GM23338 (cell line): ENCODE measurements around the gene OCA2. TPM values are rescaled to one million over a fixed set of nuclear protein-coding genes. Genes with fewer than 3 reads are reported as not detected.

Experiments used
- ATAC-seq: fragments of 200-7000 bp; cut with Tn5 transposase; 3 replicates; pipeline ENCODE4 v1.9.1; 2020
- DNase-seq: peaks from one replicate; pipeline ENCODE4 v3.0.0-alpha.2; 2015; ENCODE audit warnings: low spot score
- H2AFZ ChIP-seq: fragments of 200-600 bp; sonication (generic); 2 replicates; pipeline ENCODE4 v1.8.0; 2016; ENCODE audit warnings: antibody characterized with exemption, mild to moderate bottlenecking, moderate library complexity
- H3F3A ChIP-seq: fragments of 200-600 bp; sonication (generic); replicated peaks from 2 replicates; pipeline ENCODE4 v1.8.0; 2017; ENCODE audit warnings: antibody characterized with exemption, mixed run types, low read depth
- H3K27ac ChIP-seq: fragments of 200-600 bp; sonication (generic); 2 replicates; pipeline ENCODE4 v1.6.1; 2016; ENCODE audit warnings: low read depth
- H3K27me3 ChIP-seq: fragments of 200-600 bp; sonication (generic); 2 replicates; pipeline ENCODE4 v1.8.0; 2016; ENCODE audit warnings: mild to moderate bottlenecking, mixed run types, moderate library complexity; ENCODE audit not compliant: insufficient read depth
- H3K36me3 ChIP-seq: fragments of 200-600 bp; sonication (generic); 2 replicates; pipeline ENCODE4 v1.8.0; 2016; ENCODE audit warnings: mild to moderate bottlenecking; ENCODE audit not compliant: insufficient read depth
- H3K4me1 ChIP-seq: fragments of 200-600 bp; sonication (generic); 2 replicates; pipeline ENCODE4 v1.8.0; 2016; ENCODE audit warnings: mild to moderate bottlenecking, moderate library complexity; ENCODE audit not compliant: insufficient read depth
- H3K4me2 ChIP-seq: fragments of 200-600 bp; sonication (generic); 2 replicates; pipeline ENCODE4 v1.7.1; 2017; ENCODE audit warnings: mixed run types
- H3K4me3 ChIP-seq: fragments of 200-600 bp; sonication (generic); 2 replicates; pipeline ENCODE4 v1.6.1; 2016; ENCODE audit warnings: mixed run types
- H3K79me2 ChIP-seq: fragments of 200-600 bp; sonication (generic); replicated peaks from 2 replicates; pipeline ENCODE4 v1.8.0; 2017; ENCODE audit warnings: mild to moderate bottlenecking; ENCODE audit not compliant: insufficient read depth
- H3K9me2 ChIP-seq: fragments of 200-600 bp; sonication (generic); 2 replicates; pipeline ENCODE4 v1.8.0; 2017; ENCODE audit not compliant: insufficient read depth
- H4K20me1 ChIP-seq: fragments of 200-600 bp; sonication (generic); replicated peaks from 2 replicates; pipeline ENCODE4 v1.8.0; 2017; ENCODE audit warnings: mild to moderate bottlenecking; ENCODE audit not compliant: insufficient read depth
- H3K27ac Mint-ChIP-seq: 2 replicates; pipeline ENCODE4 v1.8.0; 2020; ENCODE audit warnings: inconsistent platforms, mild to moderate bottlenecking, moderate library complexity, mixed read lengths
- H3K27me3 Mint-ChIP-seq: 3 replicates; pipeline ENCODE4 v1.8.0; 2022; ENCODE audit warnings: low read depth, mild to moderate bottlenecking, moderate library complexity, mixed read lengths, inconsistent platforms; ENCODE audit not compliant: insufficient read depth, poor library complexity
- H3K36me3 Mint-ChIP-seq: 3 replicates; pipeline ENCODE4 v1.8.0; 2021; ENCODE audit warnings: low read depth, mild to moderate bottlenecking, inconsistent platforms, moderate library complexity, mixed read lengths
- H3K4me1 Mint-ChIP-seq: 3 replicates; pipeline ENCODE4 v1.8.0; 2020; ENCODE audit warnings: mild to moderate bottlenecking, inconsistent platforms, mixed read lengths
- H3K4me3 Mint-ChIP-seq: 3 replicates; pipeline ENCODE4 v1.8.0; 2021; ENCODE audit warnings: moderate library complexity, mild to moderate bottlenecking, inconsistent platforms, mixed read lengths
- H3K9me3 Mint-ChIP-seq: 3 replicates; pipeline ENCODE4 v1.8.0; 2020; ENCODE audit warnings: moderate library complexity, mild to moderate bottlenecking, inconsistent platforms, mixed read lengths
- CREB1 ChIP-seq: fragments of 250-450 bp; sonication (Bioruptor Pico); IDR thresholded peaks from 2 replicates; pipeline ENCODE4 v1.5.0; 2020; ENCODE audit warnings: low read depth, mild to moderate bottlenecking, moderate library complexity
- CTCF ChIP-seq, 2 experiments: fragments of 200-600 bp in 1 of 2; sonication (generic) in 1 of 2; conservative IDR thresholded peaks; 2 replicates each; pipeline versions ENCODE4 v1.5.1 to v1.6.1; 2016 to 2017; ENCODE audit warnings: antibody characterized with exemption in 2 of 2, low read depth in 2 of 2, mild to moderate bottlenecking in 2 of 2, moderate library complexity in 1 of 2
- ETS1 ChIP-seq: IDR thresholded peaks from 2 replicates; pipeline ENCODE4 v1.6.1; 2016; ENCODE audit warnings: antibody characterized with exemption
- EZH2 ChIP-seq: fragments of 200-600 bp; sonication (generic); IDR thresholded peaks from one replicate; pipeline ENCODE4 v1.8.0; 2017; ENCODE audit warnings: antibody characterized with exemption, mild to moderate bottlenecking, low read depth; ENCODE audit not compliant: unreplicated experiment
- EZH2phosphoT487 ChIP-seq: fragments of 200-600 bp; sonication (generic); IDR thresholded peaks from one replicate; pipeline ENCODE4 v1.8.1; 2018; ENCODE audit warnings: antibody characterized with exemption; ENCODE audit not compliant: unreplicated experiment
- JUNB ChIP-seq: IDR thresholded peaks from one replicate; pipeline ENCODE4 v1.6.1; 2016; ENCODE audit warnings: antibody characterized with exemption; ENCODE audit not compliant: unreplicated experiment
- NANOG ChIP-seq: IDR thresholded peaks from 2 replicates; pipeline ENCODE4 v1.6.1; 2016; ENCODE audit warnings: antibody characterized with exemption, borderline replicate concordance
- POLR2AphosphoS5 ChIP-seq: IDR thresholded peaks from 2 replicates; pipeline ENCODE4 v1.6.1; 2016; ENCODE audit warnings: antibody characterized with exemption, low read depth
- REST ChIP-seq: IDR thresholded peaks from one replicate; pipeline ENCODE4 v1.6.1; 2018; ENCODE audit warnings: antibody characterized with exemption; ENCODE audit not compliant: unreplicated experiment
- STAT1 ChIP-seq: IDR thresholded peaks from one replicate; pipeline ENCODE4 v1.6.1; 2016; ENCODE audit warnings: antibody characterized with exemption; ENCODE audit not compliant: unreplicated experiment
- ZNF114 ChIP-seq: fragments of 250-450 bp; sonication (Bioruptor Pico); IDR thresholded peaks from 2 replicates; pipeline ENCODE4 v1.5.0; 2020; ENCODE audit warnings: mild to moderate bottlenecking, moderate library complexity
- ZNF331 ChIP-seq: fragments of 250-450 bp; sonication (Bioruptor Pico); IDR thresholded peaks from 2 replicates; pipeline ENCODE4 v1.5.0; 2020; ENCODE audit warnings: low read depth, mild to moderate bottlenecking, moderate library complexity
- ZNF462 ChIP-seq: fragments of 250-450 bp; sonication (Bioruptor Pico); IDR thresholded peaks from 2 replicates; pipeline ENCODE4 v1.5.0; 2020; ENCODE audit warnings: mild to moderate bottlenecking, moderate library complexity
- polyA plus RNA-seq: library from polyadenylated mRNA; unstranded; fragments of >200 nt; fragmentation: Nextera tagmentation; extraction: Ambion mirVana; gene quantifications from 2 replicates; pipeline ENCODE4 v1.2.1, GENCODE V29; 2016
- total RNA-seq: library from RNA; depleted of rRNA; stranded (reverse); fragments of >200 nt; shearing (Covaris generic); gene quantifications from 2 replicates; pipeline ENCODE4 v1.2.3, GENCODE V29; 2014

OCA2 gene
- total and polyA plus RNA-seq, 2 experiments from 2014 or later: 0.40 to 0.69 TPM

GRCh38 chr15:28084547-28084946 lies 14.6 kb downstream of the OCA2 start:
- peaks cover 9% of the 10 kb centered on the region; the same call in 2 of the 3 replicates for H3K4me1 Mint-ChIP-seq
- ATAC-seq (no peak), DNase-seq (no peak)
- Histone ChIP-seq H3K4me1 (0 out of 2 replicates have a peak, but pooled peaks cover 5% of the 10 kb centered on the region), H3F3A (no peaks in the 10 kb centered on the region), H2AFZ (no peak overlapping the region), H3K79me2 (no peaks in the 10 kb centered on the region), H3K36me3 (no peaks in the 10 kb centered on the region), H3K4me3 (no peak overlapping the region), H4K20me1 (no peaks in the 10 kb centered on the region), H3K4me2 (no peak overlapping the region), H3K27ac (no peak overlapping the region), H3K27me3 (no peaks in the 10 kb centered on the region), H3K9me2 (no peaks in the 10 kb centered on the region)
- TF ChIP-seq JUNB (no peak), STAT1 (no peak), ZNF114 (CRISPR knock-in tag) (no peak), CREB1 (CRISPR knock-in tag) (no peak), REST (no peak), CTCF (conservative IDR thresholded peaks at IDR 0.05; ENCODE audit: low read depth in 2 of 2) (no peak), POLR2AphosphoS5 (no peak), NANOG (no peak), ZNF462 (CRISPR knock-in tag) (no peak), ETS1 (no peak), EZH2phosphoT487 (no peak), ZNF331 (no peak), EZH2 (no peak)
- no peak overlapping the region for H3K27ac Mint-ChIP-seq
- H3K27me3 Mint-ChIP-seq: peaks cover 4% of the 10 kb centered on the region
- H3K9me3 Mint-ChIP-seq: peaks cover 16% of the 10 kb centered on the region
- H3K36me3 Mint-ChIP-seq: peaks cover 4% of the 10 kb centered on the region; the same call in 2 of the 3 replicates
- no peak overlapping the region for H3K4me3 Mint-ChIP-seq
